Ishikawa (cell line): ENCODE results near the gene PHF1.

ENCODE experiments used
- CEBPB ChIP-seq: IDR thresholded peaks from 2 replicates; pipeline ENCODE4 v1.6.1; 2012
- CREB1 ChIP-seq: IDR thresholded peaks from 2 replicates; pipeline ENCODE4 v1.6.1; 2012; ENCODE audit warnings: low read depth
- EGR1 ChIP-seq: IDR thresholded peaks from 2 replicates; pipeline ENCODE4 v1.6.1; 2012
- EP300 ChIP-seq: IDR thresholded peaks from 2 replicates; pipeline ENCODE4 v1.6.1; 2012; ENCODE audit warnings: borderline replicate concordance
- FOXM1 ChIP-seq: IDR thresholded peaks from 2 replicates; pipeline ENCODE4 v1.6.1; 2012; ENCODE audit warnings: low read depth, borderline replicate concordance
- NFIC ChIP-seq: IDR thresholded peaks from 2 replicates; pipeline ENCODE4 v1.6.1; 2012
- RAD21 ChIP-seq: IDR thresholded peaks from 2 replicates; pipeline ENCODE4 v1.6.1; 2012; ENCODE audit warnings: low read depth
- TAF1 ChIP-seq: IDR thresholded peaks from 2 replicates; pipeline ENCODE4 v1.6.1; 2012; ENCODE audit warnings: low read depth, mild to moderate bottlenecking
- TCF12 ChIP-seq: IDR thresholded peaks from 2 replicates; pipeline ENCODE4 v1.6.1; 2012; ENCODE audit warnings: low read depth
- TEAD4 ChIP-seq: IDR thresholded peaks from 2 replicates; pipeline ENCODE4 v1.6.1; 2012
- YY1 ChIP-seq: IDR thresholded peaks from 2 replicates; pipeline ENCODE4 v1.6.1; 2012; ENCODE audit warnings: low read depth
- ZBTB7A ChIP-seq: IDR thresholded peaks from 2 replicates; pipeline ENCODE4 v1.6.1; 2012; ENCODE audit warnings: low read depth
- TF ChIP-seq, protein P1 (sequence below): IDR thresholded peaks from 2 replicates; pipeline ENCODE4 v1.6.1; 2012
- TF ChIP-seq, protein P2 (sequence below): IDR thresholded peaks from 2 replicates; pipeline ENCODE4 v1.6.1; 2012
- TF ChIP-seq, protein P3 (sequence below): IDR thresholded peaks from 2 replicates; pipeline ENCODE4 v1.6.1; 2012; ENCODE audit warnings: low read depth, mild to moderate bottlenecking

Gene PHF1

DNA sequence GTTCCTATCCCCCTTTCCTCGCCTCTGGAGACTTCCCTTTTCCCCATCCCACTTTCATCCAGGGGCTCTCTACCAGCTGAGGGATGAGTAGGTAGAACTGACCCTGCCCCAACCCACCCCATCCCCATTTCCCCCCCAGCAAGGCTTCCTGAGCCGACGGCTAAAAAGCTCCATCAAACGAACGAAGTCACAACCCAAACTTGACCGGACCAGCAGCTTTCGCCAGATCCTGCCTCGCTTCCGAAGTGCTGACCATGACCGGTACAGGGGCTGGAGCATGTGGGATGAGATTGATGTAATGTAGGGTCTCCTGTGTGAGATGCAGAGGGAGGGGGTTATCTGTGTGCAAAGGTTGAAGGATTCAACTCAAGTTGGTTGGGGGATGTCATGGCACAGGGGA lies 21.7 kb downstream of the PHF1 start:
- TF ChIP-seq CREB1 (no peak), EGR1 (no peak), FOXM1 (no peak), EP300 (no peak), TCF12 (no peak), ZBTB7A (no peak), TEAD4 (no peak), NFIC (no peak), TAF1 (no peak), YY1 (no peak), CEBPB (no peak)
- TF ChIP-seq, protein P1, sequence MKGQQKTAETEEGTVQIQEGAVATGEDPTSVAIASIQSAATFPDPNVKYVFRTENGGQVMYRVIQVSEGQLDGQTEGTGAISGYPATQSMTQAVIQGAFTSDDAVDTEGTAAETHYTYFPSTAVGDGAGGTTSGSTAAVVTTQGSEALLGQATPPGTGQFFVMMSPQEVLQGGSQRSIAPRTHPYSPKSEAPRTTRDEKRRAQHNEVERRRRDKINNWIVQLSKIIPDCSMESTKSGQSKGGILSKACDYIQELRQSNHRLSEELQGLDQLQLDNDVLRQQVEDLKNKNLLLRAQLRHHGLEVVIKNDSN, result no peak
- TF ChIP-seq, protein P2, sequence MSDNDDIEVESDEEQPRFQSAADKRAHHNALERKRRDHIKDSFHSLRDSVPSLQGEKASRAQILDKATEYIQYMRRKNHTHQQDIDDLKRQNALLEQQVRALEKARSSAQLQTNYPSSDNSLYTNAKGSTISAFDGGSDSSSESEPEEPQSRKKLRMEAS, result no peak
- TF ChIP-seq, protein P3, sequence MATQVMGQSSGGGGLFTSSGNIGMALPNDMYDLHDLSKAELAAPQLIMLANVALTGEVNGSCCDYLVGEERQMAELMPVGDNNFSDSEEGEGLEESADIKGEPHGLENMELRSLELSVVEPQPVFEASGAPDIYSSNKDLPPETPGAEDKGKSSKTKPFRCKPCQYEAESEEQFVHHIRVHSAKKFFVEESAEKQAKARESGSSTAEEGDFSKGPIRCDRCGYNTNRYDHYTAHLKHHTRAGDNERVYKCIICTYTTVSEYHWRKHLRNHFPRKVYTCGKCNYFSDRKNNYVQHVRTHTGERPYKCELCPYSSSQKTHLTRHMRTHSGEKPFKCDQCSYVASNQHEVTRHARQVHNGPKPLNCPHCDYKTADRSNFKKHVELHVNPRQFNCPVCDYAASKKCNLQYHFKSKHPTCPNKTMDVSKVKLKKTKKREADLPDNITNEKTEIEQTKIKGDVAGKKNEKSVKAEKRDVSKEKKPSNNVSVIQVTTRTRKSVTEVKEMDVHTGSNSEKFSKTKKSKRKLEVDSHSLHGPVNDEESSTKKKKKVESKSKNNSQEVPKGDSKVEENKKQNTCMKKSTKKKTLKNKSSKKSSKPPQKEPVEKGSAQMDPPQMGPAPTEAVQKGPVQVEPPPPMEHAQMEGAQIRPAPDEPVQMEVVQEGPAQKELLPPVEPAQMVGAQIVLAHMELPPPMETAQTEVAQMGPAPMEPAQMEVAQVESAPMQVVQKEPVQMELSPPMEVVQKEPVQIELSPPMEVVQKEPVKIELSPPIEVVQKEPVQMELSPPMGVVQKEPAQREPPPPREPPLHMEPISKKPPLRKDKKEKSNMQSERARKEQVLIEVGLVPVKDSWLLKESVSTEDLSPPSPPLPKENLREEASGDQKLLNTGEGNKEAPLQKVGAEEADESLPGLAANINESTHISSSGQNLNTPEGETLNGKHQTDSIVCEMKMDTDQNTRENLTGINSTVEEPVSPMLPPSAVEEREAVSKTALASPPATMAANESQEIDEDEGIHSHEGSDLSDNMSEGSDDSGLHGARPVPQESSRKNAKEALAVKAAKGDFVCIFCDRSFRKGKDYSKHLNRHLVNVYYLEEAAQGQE, result no peak

DNA sequence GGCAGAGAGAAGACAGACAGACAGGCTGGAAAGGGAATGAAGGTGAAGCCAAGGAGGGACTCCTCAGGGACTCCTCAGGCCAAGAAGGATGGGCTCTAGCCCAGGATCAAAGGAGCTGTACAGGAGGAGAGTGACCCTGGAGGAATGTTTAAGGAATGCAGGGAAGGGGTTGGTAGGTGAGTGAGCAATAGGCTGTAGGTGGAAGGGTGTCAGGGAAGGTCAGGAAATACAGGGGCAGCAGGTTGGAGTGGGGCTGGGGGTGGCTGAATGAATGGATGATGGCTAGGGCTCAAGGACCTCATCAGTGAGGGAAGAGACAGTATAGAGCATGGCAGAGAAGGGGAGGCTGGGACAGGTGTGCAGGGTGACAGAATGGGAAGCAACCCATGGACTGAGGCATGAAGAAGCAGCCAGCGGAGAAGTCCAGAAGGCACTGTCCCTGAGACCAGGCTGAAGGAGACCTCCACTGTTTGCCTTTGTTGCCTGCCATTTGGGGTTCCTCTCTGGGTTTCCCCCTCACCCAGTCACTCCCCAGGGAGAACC lies 22.3 kb downstream of the PHF1 start:
- TF ChIP-seq CEBPB (no peak), FOXM1 (no peak), TAF1 (no peak), TCF12 (no peak), EGR1 (no peak), EP300 (no peak)
- TF ChIP-seq, protein P1, result no peak

DNA sequence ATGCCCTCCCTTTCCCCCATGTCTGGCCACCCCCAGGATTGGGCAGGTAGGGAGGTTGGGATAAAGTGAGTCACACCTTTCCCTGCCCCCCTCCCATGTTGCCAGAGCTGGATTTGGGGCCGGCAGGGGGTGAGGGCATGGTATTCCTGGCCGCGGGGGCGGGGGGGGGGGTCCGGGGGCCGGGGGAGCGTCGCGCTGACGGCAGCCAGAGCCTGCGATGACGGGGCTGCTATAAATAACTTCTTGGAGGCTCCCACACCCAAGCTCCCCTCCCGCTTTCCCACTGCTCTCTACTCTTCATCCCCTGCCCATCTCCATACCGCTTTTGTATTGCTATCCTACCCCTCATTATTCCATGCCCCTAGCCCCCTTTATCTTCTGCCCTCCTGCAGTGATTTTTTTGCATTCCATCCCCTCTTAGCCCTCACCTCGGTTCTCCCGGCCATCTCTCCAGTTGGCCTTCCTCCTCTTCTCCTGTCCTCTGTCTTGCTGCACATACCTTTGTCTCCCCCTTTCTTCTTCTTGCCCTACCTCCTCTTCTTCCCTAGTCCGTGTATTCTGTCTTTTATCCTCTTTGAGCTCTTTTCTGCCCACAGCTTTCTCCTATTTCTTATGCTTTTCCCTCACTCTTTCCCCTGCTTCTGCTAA lies 22.9 kb downstream of the PHF1 start:
- TF ChIP-seq EGR1 (no peak), FOXM1 (no peak), NFIC (no peak), TEAD4 (no peak), CEBPB (no peak), CREB1 (no peak), RAD21 (no peak), TAF1 (no peak), ZBTB7A (no peak), TCF12 (no peak), YY1 (no peak), EP300 (no peak)
- TF ChIP-seq, protein P2, result no peak
- TF ChIP-seq, protein P1, result no peak
- TF ChIP-seq, protein P3, result no peak

DNA sequence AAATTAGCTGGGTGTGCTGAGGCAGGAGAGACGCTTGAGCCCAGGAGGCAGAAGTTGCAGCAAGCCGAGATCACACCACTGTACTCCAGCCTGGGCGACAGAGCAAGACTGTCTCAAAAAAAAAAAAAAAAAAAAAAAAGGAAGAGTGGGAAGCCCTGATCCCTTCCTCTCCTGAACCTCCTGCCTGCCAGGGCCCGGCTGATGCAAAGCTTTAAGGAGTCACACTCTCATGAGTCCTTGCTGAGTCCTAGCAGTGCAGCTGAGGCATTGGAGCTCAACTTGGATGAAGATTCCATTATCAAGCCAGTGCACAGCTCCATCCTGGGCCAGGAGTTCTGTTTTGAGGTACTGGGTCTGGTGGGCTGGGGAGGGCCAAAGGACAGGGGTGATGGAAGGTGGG lies 24.1 kb downstream of the PHF1 start:
- no peak for TF ChIP-seq RAD21
- TF ChIP-seq, protein P2, result no peak
- no peak for TF ChIP-seq FOXM1
- TF ChIP-seq EGR1, result no peak
- no peak for TF ChIP-seq NFIC
- TF ChIP-seq ZBTB7A, result no peak
- TF ChIP-seq TAF1, result no peak
- TF ChIP-seq TEAD4, result no peak
- TF ChIP-seq YY1, result no peak
- TF ChIP-seq EP300, result no peak
- TF ChIP-seq CREB1, result no peak
- TF ChIP-seq, protein P1, result no peak
- no peak for TF ChIP-seq TCF12
- TF ChIP-seq, protein P3, result no peak
